Suprapubic skin (tissue), 4 donors: ENCODE data around the gene CELSR1. TPM values are rescaled to one million over a fixed set of nuclear protein-coding genes. Genes with fewer than 3 reads are reported as not detected.
A peak's percentile ranks its signal among the peaks of the same experiment; 100 is the strongest.

Experiments used
- DNase-seq, 2 donors: peaks; one replicate each; pipeline ENCODE4 v3.0.0-alpha.2; 2019; ENCODE audit warnings: low spot score in 2 of 2
- H3K27ac ChIP-seq: fragments of 200-600 bp; sonication (generic); one replicate; pipeline ENCODE4 v1.5.1; 2019
- H3K27me3 ChIP-seq: fragments of 200-600 bp; sonication (generic); one replicate; pipeline ENCODE4 v1.5.1; 2019
- H3K36me3 ChIP-seq: fragments of 200-600 bp; sonication (generic); one replicate; pipeline ENCODE4 v1.5.1; 2019
- H3K4me1 ChIP-seq: fragments of 200-600 bp; sonication (generic); one replicate; pipeline ENCODE4 v1.5.1; 2019
- H3K4me3 ChIP-seq: fragments of 200-600 bp; sonication (generic); one replicate; pipeline ENCODE4 v1.5.1; 2019; ENCODE audit warnings: mild to moderate bottlenecking
- H3K9me3 ChIP-seq: fragments of 200-600 bp; sonication (generic); one replicate; pipeline ENCODE4 v1.5.1; 2019
- EP300 ChIP-seq: sonication (generic); formaldehyde crosslinking; IDR thresholded peaks from one replicate; pipeline ENCODE4 v1.6.1; 2017; ENCODE audit warnings: antibody characterized with exemption
- POLR2A ChIP-seq, 2 donors: fragments of 450-650 bp; IDR thresholded peaks; one replicate each; pipeline ENCODE4 v1.6.1; 2017; ENCODE audit warnings: antibody characterized with exemption in 2 of 2, mild to moderate bottlenecking in 2 of 2, moderate library complexity in 2 of 2
- POLR2AphosphoS5 ChIP-seq, 3 donors: sonication (generic); formaldehyde crosslinking; IDR thresholded peaks; one replicate each; pipeline ENCODE4 v1.6.1; 2017; ENCODE audit warnings: antibody characterized with exemption in 3 of 3
- WGBS: methylation state at CpG from one replicate; pipeline ENCODE4 v1.1.5; 2018; 5-methylcytosine and 5-hydroxymethylcytosine counted together
- total RNA-seq, 4 donors: library from RNA; depleted of rRNA; stranded (reverse); fragments of >200 nt; gene quantifications; one replicate each; pipeline ENCODE4 v1.1.0, GENCODE V29; 2016
- TF ChIP-seq, protein P1 (sequence below), 2 donors: fragments of 200-600 bp in 1 of 2; fragments of 450-650 bp in 1 of 2; sonication (generic) in 1 of 2; IDR thresholded peaks; one replicate each; pipeline ENCODE4 v1.5.1; 2016 to 2019; ENCODE audit warnings: antibody characterized with exemption in 2 of 2, mild to moderate bottlenecking in 1 of 2, moderate library complexity in 1 of 2

The CELSR1 gene
- total RNA-seq, 4 donors from 2014 or later, result 75.6 to 102 (median 77.5) TPM

DNA sequence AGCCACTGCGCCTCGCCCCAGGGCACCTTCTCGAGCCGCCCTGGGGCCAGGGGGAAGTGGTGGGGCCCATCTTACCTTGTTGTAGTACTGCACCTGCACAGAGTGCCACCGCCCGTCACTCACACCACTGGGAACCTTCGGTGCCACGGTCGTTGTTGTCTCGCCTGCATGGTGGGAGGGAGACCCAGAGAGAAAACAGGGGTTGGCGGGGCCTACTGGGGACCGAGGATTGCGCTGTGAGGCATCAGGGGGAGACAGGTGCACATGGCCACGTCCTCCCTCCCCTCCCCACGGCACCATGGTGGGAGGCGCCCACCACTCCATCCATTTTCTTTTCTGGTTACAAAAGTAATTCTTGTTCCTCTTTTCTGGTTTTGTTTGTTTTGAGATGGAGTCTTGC is 104.1 kb downstream of the CELSR1 start:
- Histone ChIP-seq H3K27ac (no peak overlapping the region), H3K27me3 (no peaks in the 10 kb centered on the region), H3K9me3 (no peaks in the 10 kb centered on the region), H3K4me3 (no peak overlapping the region), H3K36me3 (peaks cover 25% of the 10 kb centered on the region), H3K4me1 (peaks cover 4% of the 10 kb centered on the region)
- WGBS, result 91% methylated on average over 16 of the region's 16 CpGs
- DNase-seq, result no peak
- TF ChIP-seq, protein P1, sequence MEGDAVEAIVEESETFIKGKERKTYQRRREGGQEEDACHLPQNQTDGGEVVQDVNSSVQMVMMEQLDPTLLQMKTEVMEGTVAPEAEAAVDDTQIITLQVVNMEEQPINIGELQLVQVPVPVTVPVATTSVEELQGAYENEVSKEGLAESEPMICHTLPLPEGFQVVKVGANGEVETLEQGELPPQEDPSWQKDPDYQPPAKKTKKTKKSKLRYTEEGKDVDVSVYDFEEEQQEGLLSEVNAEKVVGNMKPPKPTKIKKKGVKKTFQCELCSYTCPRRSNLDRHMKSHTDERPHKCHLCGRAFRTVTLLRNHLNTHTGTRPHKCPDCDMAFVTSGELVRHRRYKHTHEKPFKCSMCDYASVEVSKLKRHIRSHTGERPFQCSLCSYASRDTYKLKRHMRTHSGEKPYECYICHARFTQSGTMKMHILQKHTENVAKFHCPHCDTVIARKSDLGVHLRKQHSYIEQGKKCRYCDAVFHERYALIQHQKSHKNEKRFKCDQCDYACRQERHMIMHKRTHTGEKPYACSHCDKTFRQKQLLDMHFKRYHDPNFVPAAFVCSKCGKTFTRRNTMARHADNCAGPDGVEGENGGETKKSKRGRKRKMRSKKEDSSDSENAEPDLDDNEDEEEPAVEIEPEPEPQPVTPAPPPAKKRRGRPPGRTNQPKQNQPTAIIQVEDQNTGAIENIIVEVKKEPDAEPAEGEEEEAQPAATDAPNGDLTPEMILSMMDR (IDR thresholded peaks at IDR 0.05), result no peak
- TF ChIP-seq POLR2A (IDR thresholded peaks at IDR 0.05), result no peak
- no peak for TF ChIP-seq POLR2AphosphoS5 (IDR thresholded peaks at IDR 0.05)
- TF ChIP-seq EP300, result no peak

DNA sequence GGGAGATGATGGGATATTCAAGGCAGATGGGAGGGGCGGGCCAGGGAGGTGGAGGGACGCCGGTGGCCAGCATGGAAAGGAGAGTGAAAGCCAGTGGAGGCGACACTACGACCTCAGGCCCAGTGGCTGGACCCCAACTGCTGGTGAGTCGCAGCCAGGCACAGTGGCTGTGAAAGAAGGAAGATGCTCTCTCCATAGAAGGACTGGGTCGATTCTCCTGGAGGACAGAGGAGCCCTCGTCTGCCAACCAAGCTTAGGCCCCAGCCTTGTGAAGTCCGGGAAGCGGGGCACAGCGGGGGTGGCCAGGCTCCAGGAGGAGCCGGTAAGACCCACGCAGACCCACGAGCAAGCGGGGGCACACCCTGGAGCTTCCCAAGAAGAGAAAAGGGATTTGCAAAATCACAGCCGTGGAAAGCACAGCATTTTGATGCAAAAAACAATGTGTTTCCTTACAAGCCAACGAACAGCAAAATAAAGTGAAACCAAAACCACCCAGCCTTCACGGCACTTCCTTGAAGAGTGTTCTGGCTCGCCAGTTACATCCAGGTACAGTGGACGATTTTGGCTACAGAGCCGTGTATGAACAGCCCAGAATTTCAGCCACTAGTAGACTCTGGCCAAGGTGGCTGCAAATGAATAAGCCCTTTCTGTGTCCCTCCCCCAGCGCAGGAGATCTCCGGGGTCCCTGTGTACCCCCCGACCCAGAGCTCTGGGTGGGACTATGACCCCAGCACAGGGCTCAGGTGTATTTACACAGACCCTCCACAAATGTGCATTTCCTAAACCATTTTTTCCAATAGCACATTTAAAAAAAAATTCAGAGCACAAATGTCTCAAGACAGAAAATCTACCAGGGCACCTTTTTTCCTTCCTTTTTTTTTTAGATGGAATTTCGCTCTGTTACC is 105.0 kb downstream of the CELSR1 start:
- Histone ChIP-seq H3K27me3 (no peaks in the 10 kb centered on the region), H3K36me3 (peaks cover 25% of the 10 kb centered on the region), H3K4me1 (peaks cover 4% of the 10 kb centered on the region), H3K27ac (no peak overlapping the region), H3K4me3 (peak overlapping the region; percentile 33), H3K9me3 (no peaks in the 10 kb centered on the region)
- no peak for DNase-seq
- 82% methylated on average over 25 of the region's 25 CpGs for WGBS
- TF ChIP-seq, protein P1 (IDR thresholded peaks at IDR 0.05), result no peak
- TF ChIP-seq POLR2A (IDR thresholded peaks at IDR 0.05) (no peak), POLR2AphosphoS5 (IDR thresholded peaks at IDR 0.05) (no peak), EP300 (no peak)

DNA sequence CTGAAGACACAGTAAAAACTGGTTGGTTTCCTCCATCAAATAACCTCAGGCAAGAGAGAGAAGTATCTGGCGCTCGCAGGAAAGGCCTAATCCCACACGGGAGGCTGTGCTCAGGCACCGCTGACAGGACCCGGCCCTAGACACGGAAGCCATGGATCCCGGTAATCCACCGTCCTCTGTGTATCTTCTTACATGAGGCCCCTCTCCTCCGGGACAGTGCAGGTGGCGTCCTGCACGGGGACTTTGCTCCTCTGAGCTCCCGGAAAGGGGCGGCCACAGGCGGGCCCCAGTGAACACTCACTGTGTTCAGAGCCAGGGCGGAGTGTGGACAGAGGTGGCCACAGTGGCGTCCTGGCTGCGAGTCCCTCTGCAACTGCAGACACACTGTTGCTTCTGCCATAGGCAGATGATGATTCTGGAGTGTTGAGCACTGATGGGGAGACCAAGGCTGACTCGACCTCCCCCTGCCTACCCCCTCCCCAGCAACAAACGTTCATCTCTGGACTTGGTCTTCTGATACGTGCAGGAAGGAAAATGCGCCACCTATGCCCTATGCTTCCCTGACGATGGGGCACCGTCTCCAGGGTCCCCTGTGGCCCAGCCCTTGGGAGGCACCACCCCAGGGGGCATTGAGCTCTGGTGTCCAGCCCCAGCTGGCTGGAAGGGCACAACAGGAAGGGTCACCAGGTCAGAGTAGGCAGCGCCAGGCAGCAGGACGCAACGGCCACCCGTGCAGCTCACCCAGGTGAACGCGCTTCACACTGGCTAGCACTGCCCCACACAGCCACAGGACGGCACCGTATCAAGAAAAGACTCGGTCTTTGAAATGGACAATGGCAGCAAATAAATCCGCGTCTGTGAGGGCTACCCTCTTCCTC is 106.2 kb downstream of the CELSR1 start:
- no peak overlapping the region for H3K27ac ChIP-seq

DNA sequence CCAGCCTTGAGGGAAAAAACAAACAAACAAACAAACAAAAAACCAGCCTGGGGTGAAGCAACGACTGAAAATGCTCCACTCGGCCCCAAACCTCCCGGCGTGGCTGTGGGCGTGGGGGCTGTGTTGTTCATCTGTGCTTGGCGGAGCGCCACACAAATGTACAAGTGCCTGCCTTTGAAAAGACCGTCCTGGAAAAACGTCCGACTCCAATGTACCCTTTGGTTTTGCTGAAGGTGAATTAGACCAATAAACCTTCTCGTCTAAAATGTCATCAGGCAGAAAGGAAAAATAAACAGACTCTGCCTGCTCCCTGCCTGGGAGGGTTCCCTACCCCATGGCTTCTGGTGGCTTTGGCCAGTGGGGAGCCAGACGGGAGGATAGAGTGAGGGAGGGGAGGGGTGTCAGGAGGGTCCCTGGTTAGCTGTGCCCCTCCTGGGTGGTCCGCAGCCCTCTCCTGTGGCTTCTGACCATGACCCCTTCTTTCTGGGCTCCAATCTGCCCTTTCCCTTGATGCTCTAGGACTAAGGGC is 108.0 kb downstream of the CELSR1 start:
- Histone ChIP-seq H3K4me3 (no peak overlapping the region), H3K4me1 (no peaks in the 10 kb centered on the region), H3K27me3 (no peaks in the 10 kb centered on the region), H3K9me3 (no peaks in the 10 kb centered on the region), H3K36me3 (peaks cover 27% of the 10 kb centered on the region), H3K27ac (no peak overlapping the region)
- DNase-seq, result no peak
- no peak for TF ChIP-seq POLR2A (IDR thresholded peaks at IDR 0.05)
- WGBS, result 58% methylated on average over 13 of the region's 13 CpGs

More for the DNA sequence above, 106.2 kb downstream of the CELSR1 start:
- TF ChIP-seq EP300 (no peak), POLR2AphosphoS5 (IDR thresholded peaks at IDR 0.05) (no peak), POLR2A (IDR thresholded peaks at IDR 0.05) (no peak)
- TF ChIP-seq, protein P1 (IDR thresholded peaks at IDR 0.05), result no peak
- Histone ChIP-seq H3K27me3 (no peaks in the 10 kb centered on the region), H3K9me3 (no peaks in the 10 kb centered on the region), H3K36me3 (peaks cover 31% of the 10 kb centered on the region), H3K4me1 (no peaks in the 10 kb centered on the region), H3K4me3 (no peak overlapping the region)
- no peak for DNase-seq
- 84% methylated on average over 10 of the region's 34 CpGs for WGBS

DNA sequence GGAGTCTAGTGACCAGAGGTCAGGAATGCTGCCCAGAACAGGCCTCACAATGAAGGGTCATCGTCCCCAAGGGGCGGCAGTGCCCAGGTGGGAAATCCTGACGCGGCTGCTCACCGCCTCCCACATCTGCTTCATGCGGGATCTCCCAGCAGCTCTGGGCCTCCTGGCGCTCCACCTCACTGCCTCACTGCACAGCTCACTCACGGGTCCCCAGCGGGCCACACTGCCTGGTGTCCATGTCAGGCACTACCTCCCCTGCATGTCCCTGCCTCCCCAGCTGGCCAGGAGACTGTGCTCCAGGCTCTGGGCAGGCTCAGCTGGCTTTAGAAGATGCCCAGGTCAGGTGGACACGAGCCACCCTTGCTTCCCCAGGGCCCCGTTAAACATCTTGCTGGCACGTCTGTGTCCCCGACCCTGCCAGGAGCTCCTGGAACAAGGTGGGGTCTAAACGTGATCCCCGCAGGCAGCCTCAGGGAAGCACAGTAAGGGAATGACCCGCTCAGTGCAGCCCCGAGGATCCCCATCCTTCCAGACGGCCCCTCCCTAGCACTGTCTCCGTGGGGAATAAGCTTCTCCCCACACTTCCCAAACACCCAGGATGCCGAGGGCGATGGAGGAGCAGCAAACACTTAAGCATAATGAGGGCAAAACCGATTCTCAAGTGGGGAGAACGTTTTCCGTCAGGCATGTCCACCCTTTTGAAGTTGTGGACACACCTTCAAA is 108.7 kb downstream of the CELSR1 start:
- Histone ChIP-seq H3K4me1 (no peaks in the 10 kb centered on the region), H3K36me3 (peaks cover 27% of the 10 kb centered on the region), H3K4me3 (no peak overlapping the region), H3K9me3 (no peaks in the 10 kb centered on the region), H3K27ac (no peak overlapping the region), H3K27me3 (no peaks in the 10 kb centered on the region)
- TF ChIP-seq POLR2A (IDR thresholded peaks at IDR 0.05) (no peak), POLR2AphosphoS5 (IDR thresholded peaks at IDR 0.05) (no peak)
- TF ChIP-seq, protein P1 (IDR thresholded peaks at IDR 0.05), result no peak
- WGBS, result 71% methylated on average over 15 of the region's 24 CpGs
- no peak for DNase-seq
